H9 (cell line): ENCODE measurements around the gene SEC23IP. TPM values are rescaled to one million over a fixed set of nuclear protein-coding genes. Genes with fewer than 3 reads are reported as not detected.

Source experiments
- DNase-seq: peaks from one replicate; pipeline ENCODE4 v3.0.0-alpha.2; 2017
- H2AFZ ChIP-seq: one replicate; pipeline ENCODE4 v1.6.1; 2013; ENCODE audit warnings: mild to moderate bottlenecking, low read length, control low read depth, moderate library complexity
- H2AK5ac ChIP-seq: 2 replicates; pipeline ENCODE4 v1.6.1; 2013; ENCODE audit warnings: low read length, control low read depth, mixed read lengths; ENCODE audit not compliant: insufficient read length
- H2BK120ac ChIP-seq: one replicate; pipeline ENCODE4 v1.6.1; 2013; ENCODE audit warnings: low read depth, mild to moderate bottlenecking, low read length, control low read depth, inconsistent platforms; ENCODE audit not compliant: poor library complexity, severe bottlenecking
- H2BK12ac ChIP-seq: 2 replicates; pipeline ENCODE4 v1.6.1; 2013; ENCODE audit warnings: low read length, control low read depth, mixed read lengths, low read depth; ENCODE audit not compliant: insufficient read length
- H2BK15ac ChIP-seq: 2 replicates; pipeline ENCODE4 v1.6.1; 2013; ENCODE audit warnings: low read depth, low read length, control low read depth
- H2BK20ac ChIP-seq: one replicate; pipeline ENCODE4 v1.6.1; 2013; ENCODE audit warnings: low read depth, mild to moderate bottlenecking, low read length, control low read depth, inconsistent platforms; ENCODE audit not compliant: poor library complexity, severe bottlenecking
- H2BK5ac ChIP-seq: 2 replicates; pipeline ENCODE4 v1.6.1; 2013; ENCODE audit warnings: low read length, control low read depth, mixed read lengths; ENCODE audit not compliant: insufficient read length
- H3K14ac ChIP-seq: 2 replicates; pipeline ENCODE4 v1.6.1; 2013; ENCODE audit warnings: low read length, control low read depth; ENCODE audit not compliant: insufficient read depth
- H3K18ac ChIP-seq: 2 replicates; pipeline ENCODE4 v1.6.1; 2013; ENCODE audit warnings: low read depth, mild to moderate bottlenecking, mixed read lengths, low read length, control low read depth; ENCODE audit not compliant: insufficient read length
- H3K23ac ChIP-seq: 2 replicates; pipeline ENCODE4 v1.6.1; 2013; ENCODE audit warnings: low read length, control low read depth, mixed read lengths, low read depth; ENCODE audit not compliant: insufficient read length
- H3K23me2 ChIP-seq: 2 replicates; pipeline ENCODE4 v1.6.1; 2013; ENCODE audit warnings: low read depth, mild to moderate bottlenecking, mixed read lengths, low read length, control low read depth; ENCODE audit not compliant: insufficient read length, poor library complexity, severe bottlenecking
- H3K27ac ChIP-seq: 2 replicates; pipeline ENCODE4 v1.5.1; 2013; ENCODE audit warnings: low read length, control low read depth, mixed read lengths, low read depth; ENCODE audit not compliant: insufficient read length
- H3K27me3 ChIP-seq: 2 replicates; pipeline ENCODE4 v1.6.1; 2013; ENCODE audit warnings: low read length, control low read depth, inconsistent platforms; ENCODE audit not compliant: insufficient read depth
- H3K4ac ChIP-seq: 2 replicates; pipeline ENCODE4 v1.6.1; 2013; ENCODE audit warnings: low read depth, mild to moderate bottlenecking, control low read depth, inconsistent platforms, low read length, moderate library complexity
- H3K4me1 ChIP-seq: 2 replicates; pipeline ENCODE4 v1.6.1; 2013; ENCODE audit warnings: low read length, control low read depth, inconsistent platforms; ENCODE audit not compliant: insufficient read depth
- H3K4me2 ChIP-seq: 2 replicates; pipeline ENCODE4 v1.6.1; 2013; ENCODE audit warnings: low read length, control low read depth, mixed read lengths; ENCODE audit not compliant: insufficient read length, insufficient read depth
- H3K56ac ChIP-seq: 2 replicates; pipeline ENCODE4 v1.6.1; 2013; ENCODE audit warnings: low read depth, mild to moderate bottlenecking, mixed read lengths, low read length, control low read depth; ENCODE audit not compliant: insufficient read length
- H3K79me1 ChIP-seq: 2 replicates; pipeline ENCODE4 v1.6.1; 2013; ENCODE audit warnings: low read depth, mild to moderate bottlenecking, moderate library complexity, low read length, control low read depth, inconsistent platforms; ENCODE audit not compliant: insufficient read depth, poor library complexity, severe bottlenecking
- H3K79me2 ChIP-seq: 2 replicates; pipeline ENCODE4 v1.6.1; 2013; ENCODE audit warnings: low read length, control low read depth, inconsistent platforms; ENCODE audit not compliant: insufficient read depth
- H3K9ac ChIP-seq: 2 replicates; pipeline ENCODE4 v1.6.1; 2013; ENCODE audit warnings: low read length, control low read depth, mixed read lengths; ENCODE audit not compliant: insufficient read length; ENCODE audit errors: extremely low read depth
- H3K9me3 ChIP-seq: one replicate; pipeline ENCODE4 v1.6.1; 2013; ENCODE audit warnings: low read depth, low read length, inconsistent platforms; ENCODE audit not compliant: control insufficient read depth
- H3T11ph ChIP-seq: one replicate; pipeline ENCODE4 v1.6.1; 2013; ENCODE audit warnings: mild to moderate bottlenecking, low read length, control low read depth, inconsistent platforms
- H4K20me1 ChIP-seq: one replicate; pipeline ENCODE4 v1.6.1; 2013; ENCODE audit not compliant: control insufficient read depth, insufficient read length, insufficient read depth
- H4K5ac ChIP-seq: 2 replicates; pipeline ENCODE4 v1.6.1; 2013; ENCODE audit warnings: low read depth, mild to moderate bottlenecking, mixed read lengths, low read length, control low read depth; ENCODE audit not compliant: insufficient read length
- H4K8ac ChIP-seq: replicated peaks from 2 replicates; pipeline ENCODE4 v1.6.1; 2013; ENCODE audit warnings: low read length, control low read depth, mixed read lengths, low read depth; ENCODE audit not compliant: insufficient read length
- H4K91ac ChIP-seq: 2 replicates; pipeline ENCODE4 v1.6.1; 2013; ENCODE audit warnings: low read depth, mild to moderate bottlenecking, moderate library complexity, mixed read lengths, low read length, control low read depth; ENCODE audit not compliant: insufficient read length
- H3K27ac Mint-ChIP-seq, 3 experiments: 2 replicates in 2 of 3; 3 replicates in 1 of 3; pipeline ENCODE4 v1.8.0; 2020 to 2021; ENCODE audit warnings: mixed read lengths in 3 of 3, mild to moderate bottlenecking in 1 of 3, moderate library complexity in 1 of 3
- H3K27me3 Mint-ChIP-seq: 2 replicates; pipeline ENCODE4 v1.8.0; 2021; ENCODE audit warnings: low read depth, mild to moderate bottlenecking, moderate library complexity, mixed read lengths
- H3K36me3 Mint-ChIP-seq, 3 experiments: 2 replicates in 2 of 3; 3 replicates in 1 of 3; pipeline ENCODE4 v1.8.0; 2020 to 2021; ENCODE audit warnings: low read depth in 3 of 3, mixed read lengths in 3 of 3; ENCODE audit not compliant: insufficient read depth in 1 of 3
- H3K4me1 Mint-ChIP-seq, 2 experiments: 2 replicates each; pipeline ENCODE4 v1.8.0; 2020; ENCODE audit warnings: mixed read lengths in 2 of 2
- H3K4me3 Mint-ChIP-seq, 2 experiments: 2 replicates in 1 of 2; 3 replicates in 1 of 2; pipeline ENCODE4 v1.8.0; 2020 to 2021; ENCODE audit warnings: mild to moderate bottlenecking in 2 of 2, mixed read lengths in 2 of 2, moderate library complexity in 1 of 2
- H3K9me3 Mint-ChIP-seq, 2 experiments: 2 replicates in 1 of 2; 3 replicates in 1 of 2; pipeline ENCODE4 v1.8.0; 2020; ENCODE audit warnings: mild to moderate bottlenecking in 2 of 2, mixed read lengths in 2 of 2, moderate library complexity in 1 of 2
- WGBS: extraction: QIAGEN DNeasy Blood & Tissue Kit; methylation state at CpG from one replicate; pipeline ENCODE4 v1.1.7; 2013; ENCODE audit warnings: missing lambda C conversion rate, low lambda C conversion rate, mixed read lengths; ENCODE audit not compliant: insufficient read length; ENCODE audit errors: extremely low coverage; 5-methylcytosine and 5-hydroxymethylcytosine counted together
- total RNA-seq: library from RNA; stranded (reverse); gene quantifications from 2 replicates; pipeline ENCODE4 v1.2.1, GENCODE V29; 2021
- TF ChIP-seq, protein P1 (sequence below): fragments of 200-600 bp; sonication (generic); conservative IDR thresholded peaks from 3 replicates; pipeline ENCODE4 v1.8.0; 2021; ENCODE audit warnings: antibody characterized with exemption, mild to moderate bottlenecking

The SEC23IP gene
- total RNA-seq, 1 experiment from 2014 or later: 93.0 TPM

DNA sequence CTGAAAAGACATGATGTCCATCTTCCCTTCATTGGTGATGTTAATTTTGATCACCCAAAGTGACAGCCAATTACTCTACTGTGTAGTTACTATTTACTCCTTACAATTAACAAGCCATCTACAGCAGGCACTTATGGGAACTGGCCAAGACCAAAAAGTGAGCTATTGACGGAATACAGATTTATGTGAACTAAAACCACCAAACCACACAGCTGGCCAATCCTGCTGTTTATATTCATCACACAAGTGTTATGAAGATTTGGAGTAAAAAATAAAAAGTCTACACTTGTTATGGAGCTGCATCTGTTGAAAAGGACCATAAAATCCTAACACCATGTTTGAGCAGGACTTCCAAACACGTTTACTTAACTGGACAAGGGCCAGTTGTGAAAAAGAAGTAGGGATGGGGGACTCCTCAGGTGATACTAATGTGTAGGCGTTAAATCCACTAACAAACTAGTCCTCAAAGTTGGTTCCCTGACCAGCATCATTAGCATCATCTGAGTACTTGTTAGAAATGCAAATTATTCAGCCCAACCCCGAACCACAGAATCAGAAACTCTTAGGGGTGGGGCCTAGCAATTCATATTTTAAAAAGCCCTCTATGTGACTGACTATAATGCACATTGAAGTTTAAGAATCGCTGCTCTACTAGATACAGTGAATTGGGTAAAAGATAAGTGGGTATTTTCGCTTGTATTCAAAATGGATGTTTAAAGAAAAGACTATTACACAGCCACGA, 31.5 kb upstream of the SEC23IP start:
- Histone ChIP-seq H3K4me1 (peaks cover 2% of the 10 kb centered on the region; the same call in 1 of the 2 replicates), H2BK5ac (no peak overlapping the region), H4K91ac (no peak overlapping the region), H2AFZ (no peak overlapping the region), H2BK120ac (no peak overlapping the region), H3K79me1 (peaks cover 4% of the 10 kb centered on the region), H3K9ac (no peak overlapping the region), H3T11ph (no peak overlapping the region), H3K23me2 (no peaks in the 10 kb centered on the region), H3K79me2 (peaks cover 14% of the 10 kb centered on the region; the same call in 1 of the 2 replicates), H2BK20ac (no peak overlapping the region), H3K56ac (no peak overlapping the region), H3K4ac (no peak overlapping the region), H3K4me2 (no peak overlapping the region), H4K20me1 (no peaks in the 10 kb centered on the region), H3K14ac (no peak overlapping the region), H4K8ac (no peak overlapping the region), H3K27ac (no peak overlapping the region), H2BK15ac (no peak overlapping the region), H3K27me3 (no peaks in the 10 kb centered on the region), H2AK5ac (no peak overlapping the region), H4K5ac (no peak overlapping the region), H3K23ac (no peak overlapping the region), H3K18ac (no peak overlapping the region), H2BK12ac (no peak overlapping the region), H3K9me3 (no peaks in the 10 kb centered on the region)
- Mint-ChIP-seq H3K4me3 (no peak overlapping the region), H3K27ac (peak overlapping the region in 2 of 3 experiments; percentile 21 to 59; a peak in 2 of 7 replicates), H3K27me3 (no peaks in the 10 kb centered on the region), H3K4me1 (peaks cover 24 to 26% of the 10 kb centered on the region in 2 experiments), H3K36me3 (peaks cover 28 to 46% (median 43%) of the 10 kb centered on the region in 3 experiments), H3K9me3 (peaks cover 14% of the 10 kb centered on the region in 2 experiments)
- WGBS: no CpG with 5 or more reads among the region's 7 CpGs
- TF ChIP-seq, protein P1, sequence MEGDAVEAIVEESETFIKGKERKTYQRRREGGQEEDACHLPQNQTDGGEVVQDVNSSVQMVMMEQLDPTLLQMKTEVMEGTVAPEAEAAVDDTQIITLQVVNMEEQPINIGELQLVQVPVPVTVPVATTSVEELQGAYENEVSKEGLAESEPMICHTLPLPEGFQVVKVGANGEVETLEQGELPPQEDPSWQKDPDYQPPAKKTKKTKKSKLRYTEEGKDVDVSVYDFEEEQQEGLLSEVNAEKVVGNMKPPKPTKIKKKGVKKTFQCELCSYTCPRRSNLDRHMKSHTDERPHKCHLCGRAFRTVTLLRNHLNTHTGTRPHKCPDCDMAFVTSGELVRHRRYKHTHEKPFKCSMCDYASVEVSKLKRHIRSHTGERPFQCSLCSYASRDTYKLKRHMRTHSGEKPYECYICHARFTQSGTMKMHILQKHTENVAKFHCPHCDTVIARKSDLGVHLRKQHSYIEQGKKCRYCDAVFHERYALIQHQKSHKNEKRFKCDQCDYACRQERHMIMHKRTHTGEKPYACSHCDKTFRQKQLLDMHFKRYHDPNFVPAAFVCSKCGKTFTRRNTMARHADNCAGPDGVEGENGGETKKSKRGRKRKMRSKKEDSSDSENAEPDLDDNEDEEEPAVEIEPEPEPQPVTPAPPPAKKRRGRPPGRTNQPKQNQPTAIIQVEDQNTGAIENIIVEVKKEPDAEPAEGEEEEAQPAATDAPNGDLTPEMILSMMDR: no peak
- DNase-seq: no peak
